Uterus (tissue), 2 donors: Measurements from ENCODE around the gene LRRC26.

Source experiments
- POLR2A ChIP-seq, 2 donors: fragments of 450-650 bp; IDR thresholded peaks; one replicate each; pipeline ENCODE4 v1.6.1; 2016; ENCODE audit warnings: antibody characterized with exemption in 2 of 2, mild to moderate bottlenecking in 1 of 2, moderate library complexity in 1 of 2
- TF ChIP-seq, protein P1 (sequence below), 4 experiments: fragments of 200-600 bp in 2 of 4; fragments of 450-650 bp in 2 of 4; sonication (generic) in 2 of 4; IDR thresholded peaks; one replicate each; pipeline ENCODE4 v1.5.1; 2016 to 2019; ENCODE audit warnings: antibody characterized with exemption in 4 of 4, mild to moderate bottlenecking in 2 of 4, moderate library complexity in 1 of 4

DNA sequence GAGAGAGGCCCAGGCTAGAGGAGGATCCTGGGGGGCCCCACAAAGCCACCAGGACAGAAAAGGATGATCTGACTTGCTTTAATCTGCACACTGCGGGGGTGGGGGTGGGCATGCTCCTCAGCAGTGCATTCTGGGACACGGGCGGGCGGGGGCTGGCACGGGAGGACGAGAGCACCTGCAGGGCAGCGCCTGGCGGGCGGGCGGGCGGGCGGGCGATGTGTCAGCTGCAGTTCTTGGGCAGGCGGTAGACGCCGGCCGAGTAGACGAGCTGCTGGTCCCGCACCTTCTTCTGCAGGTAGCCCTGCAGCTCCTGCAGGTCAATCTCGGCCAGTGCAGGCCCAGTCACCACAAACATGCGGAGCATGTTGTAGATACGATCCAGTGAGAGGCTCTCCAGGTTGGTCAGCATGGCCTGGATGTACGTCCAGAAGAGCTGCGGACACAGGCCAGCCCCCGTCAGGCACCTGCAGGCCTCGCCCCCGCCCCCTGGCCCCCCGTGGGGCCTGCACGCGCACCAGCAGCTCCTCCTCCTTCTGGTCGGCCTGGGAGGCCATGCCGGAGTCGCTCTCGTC, 5.0 kb upstream of the LRRC26 start:
- TF ChIP-seq, protein P1, sequence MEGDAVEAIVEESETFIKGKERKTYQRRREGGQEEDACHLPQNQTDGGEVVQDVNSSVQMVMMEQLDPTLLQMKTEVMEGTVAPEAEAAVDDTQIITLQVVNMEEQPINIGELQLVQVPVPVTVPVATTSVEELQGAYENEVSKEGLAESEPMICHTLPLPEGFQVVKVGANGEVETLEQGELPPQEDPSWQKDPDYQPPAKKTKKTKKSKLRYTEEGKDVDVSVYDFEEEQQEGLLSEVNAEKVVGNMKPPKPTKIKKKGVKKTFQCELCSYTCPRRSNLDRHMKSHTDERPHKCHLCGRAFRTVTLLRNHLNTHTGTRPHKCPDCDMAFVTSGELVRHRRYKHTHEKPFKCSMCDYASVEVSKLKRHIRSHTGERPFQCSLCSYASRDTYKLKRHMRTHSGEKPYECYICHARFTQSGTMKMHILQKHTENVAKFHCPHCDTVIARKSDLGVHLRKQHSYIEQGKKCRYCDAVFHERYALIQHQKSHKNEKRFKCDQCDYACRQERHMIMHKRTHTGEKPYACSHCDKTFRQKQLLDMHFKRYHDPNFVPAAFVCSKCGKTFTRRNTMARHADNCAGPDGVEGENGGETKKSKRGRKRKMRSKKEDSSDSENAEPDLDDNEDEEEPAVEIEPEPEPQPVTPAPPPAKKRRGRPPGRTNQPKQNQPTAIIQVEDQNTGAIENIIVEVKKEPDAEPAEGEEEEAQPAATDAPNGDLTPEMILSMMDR (IDR thresholded peaks at IDR 0.05) = no peak
- no peak for TF ChIP-seq POLR2A (IDR thresholded peaks at IDR 0.05)
